ENCODE data around the gene SLC22A2. TPM values are rescaled to one million over a fixed set of nuclear protein-coding genes. Genes with fewer than 3 reads are reported as not detected.

Gene SLC22A2
- total and polyA plus RNA-seq, 2 experiments from 2014 or later = 0.43 to 0.57 TPM

- TF ChIP-seq EZH2phosphoT487 (IDR thresholded peaks at IDR 0.05; ENCODE audit: low read depth, severe bottlenecking, unreplicated experiment) (no peak), EZH2 (IDR thresholded peaks at IDR 0.05; ENCODE audit: borderline replicate concordance) (no peak)
- TF ChIP-seq, protein P1, sequence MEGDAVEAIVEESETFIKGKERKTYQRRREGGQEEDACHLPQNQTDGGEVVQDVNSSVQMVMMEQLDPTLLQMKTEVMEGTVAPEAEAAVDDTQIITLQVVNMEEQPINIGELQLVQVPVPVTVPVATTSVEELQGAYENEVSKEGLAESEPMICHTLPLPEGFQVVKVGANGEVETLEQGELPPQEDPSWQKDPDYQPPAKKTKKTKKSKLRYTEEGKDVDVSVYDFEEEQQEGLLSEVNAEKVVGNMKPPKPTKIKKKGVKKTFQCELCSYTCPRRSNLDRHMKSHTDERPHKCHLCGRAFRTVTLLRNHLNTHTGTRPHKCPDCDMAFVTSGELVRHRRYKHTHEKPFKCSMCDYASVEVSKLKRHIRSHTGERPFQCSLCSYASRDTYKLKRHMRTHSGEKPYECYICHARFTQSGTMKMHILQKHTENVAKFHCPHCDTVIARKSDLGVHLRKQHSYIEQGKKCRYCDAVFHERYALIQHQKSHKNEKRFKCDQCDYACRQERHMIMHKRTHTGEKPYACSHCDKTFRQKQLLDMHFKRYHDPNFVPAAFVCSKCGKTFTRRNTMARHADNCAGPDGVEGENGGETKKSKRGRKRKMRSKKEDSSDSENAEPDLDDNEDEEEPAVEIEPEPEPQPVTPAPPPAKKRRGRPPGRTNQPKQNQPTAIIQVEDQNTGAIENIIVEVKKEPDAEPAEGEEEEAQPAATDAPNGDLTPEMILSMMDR (IDR thresholded peaks at IDR 0.05; ENCODE audit: poor library complexity) = no peak
- no peaks in the 10 kb centered on the region for H3K27me3 ChIP-seq
Measured at GRCh38 chr6:160203953-160204352, 54.7 kb downstream of the SLC22A2 start.

DNA sequence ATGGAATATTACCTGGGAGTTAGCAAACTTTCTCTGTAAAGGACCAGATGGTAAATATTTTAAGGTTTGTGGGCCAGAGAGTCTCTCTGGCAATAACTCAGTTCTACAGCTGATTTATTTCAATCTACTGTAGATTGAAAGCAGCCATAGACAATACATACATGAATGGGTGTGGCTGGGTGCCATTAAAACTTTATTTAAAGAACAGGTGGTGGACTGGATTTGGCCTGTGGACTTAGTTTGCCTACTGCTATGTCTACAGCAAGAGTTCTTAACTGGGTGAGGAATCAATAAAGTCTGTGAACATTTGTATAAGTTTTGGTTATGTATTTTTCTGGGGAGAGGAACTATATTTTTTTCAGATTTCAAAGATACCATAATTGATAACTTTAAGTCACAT lies 55.1 kb downstream of the SLC22A2 start:
- no peaks in the 10 kb centered on the region for H3K27me3 ChIP-seq
- H3K27ac ChIP-seq = no peak overlapping the region
- H3K79me2 ChIP-seq = no peaks in the 10 kb centered on the region
- H3K9me3 ChIP-seq (ENCODE audit: low read depth) = no peaks in the 10 kb centered on the region
- TF ChIP-seq EZH2phosphoT487 (IDR thresholded peaks at IDR 0.05; ENCODE audit: low read depth, severe bottlenecking, unreplicated experiment) = no peak
- TF ChIP-seq EZH2 (IDR thresholded peaks at IDR 0.05; ENCODE audit: borderline replicate concordance) = no peak
- TF ChIP-seq, protein P1 (IDR thresholded peaks at IDR 0.05; ENCODE audit: poor library complexity) = no peak
- no peaks in the 10 kb centered on the region for H4K20me1 ChIP-seq (ENCODE audit: insufficient read depth, poor library complexity, severe bottlenecking)
- no peaks in the 10 kb centered on the region for H3K36me3 ChIP-seq (replicated peaks; ENCODE audit: insufficient read depth, low read depth)
- H3K4me1 ChIP-seq (ENCODE audit: insufficient read depth) = peaks cover 4% of the 10 kb centered on the region
- no peak overlapping the region for H2AFZ ChIP-seq
- no peak overlapping the region for H3K4me3 ChIP-seq
- H3K4me2 ChIP-seq = no peak overlapping the region
- H3K9me2 ChIP-seq (replicated peaks; ENCODE audit: insufficient read depth) = no peaks in the 10 kb centered on the region
- no peak for DNase-seq (ENCODE audit: low spot score)

More at GRCh38 chr6:160203953-160204352, 54.7 kb downstream of the SLC22A2 start:
- Histone ChIP-seq H3K9me2 (replicated peaks; ENCODE audit: insufficient read depth) (no peaks in the 10 kb centered on the region), H3K4me2 (no peak overlapping the region), H3K4me3 (no peak overlapping the region), H3K4me1 (ENCODE audit: insufficient read depth) (peaks cover 2% of the 10 kb centered on the region), H3K9me3 (ENCODE audit: low read depth) (no peaks in the 10 kb centered on the region), H3K79me2 (no peaks in the 10 kb centered on the region), H3K27ac (no peak overlapping the region), H3K36me3 (replicated peaks; ENCODE audit: insufficient read depth, low read depth) (no peaks in the 10 kb centered on the region), H4K20me1 (ENCODE audit: insufficient read depth, poor library complexity, severe bottlenecking) (no peaks in the 10 kb centered on the region), H2AFZ (no peak overlapping the region)
- DNase-seq (ENCODE audit: low spot score) = no peak
- WGBS (ENCODE audit: low lambda C conversion rate, missing lambda C conversion rate) = 91% methylated on average over 2 of the region's 2 CpGs

- no peak overlapping the region for H3K27ac ChIP-seq
- 85% methylated on average over 3 of the region's 3 CpGs for WGBS (ENCODE audit: low lambda C conversion rate, missing lambda C conversion rate)
- no peak overlapping the region for H3K4me3 ChIP-seq
- no peaks in the 10 kb centered on the region for H3K9me3 ChIP-seq (ENCODE audit: low read depth)
- TF ChIP-seq EZH2 (IDR thresholded peaks at IDR 0.05; ENCODE audit: borderline replicate concordance) (no peak), EZH2phosphoT487 (IDR thresholded peaks at IDR 0.05; ENCODE audit: low read depth, severe bottlenecking, unreplicated experiment) (no peak)
- TF ChIP-seq, protein P1 (IDR thresholded peaks at IDR 0.05; ENCODE audit: poor library complexity) = no peak
- H3K27me3 ChIP-seq = no peaks in the 10 kb centered on the region
- DNase-seq (ENCODE audit: low spot score) = no peak
- no peak overlapping the region for H2AFZ ChIP-seq
- no peak overlapping the region for H3K4me2 ChIP-seq
- H3K4me1 ChIP-seq (ENCODE audit: insufficient read depth) = peaks cover 4% of the 10 kb centered on the region
- no peaks in the 10 kb centered on the region for H3K9me2 ChIP-seq (replicated peaks; ENCODE audit: insufficient read depth)
- no peaks in the 10 kb centered on the region for H4K20me1 ChIP-seq (ENCODE audit: insufficient read depth, poor library complexity, severe bottlenecking)
- no peaks in the 10 kb centered on the region for H3K79me2 ChIP-seq
- H3K36me3 ChIP-seq (replicated peaks; ENCODE audit: insufficient read depth, low read depth) = no peaks in the 10 kb centered on the region
Measured at GRCh38 chr6:160203076-160203475, 55.5 kb downstream of the SLC22A2 start.

GRCh38 chr6:160202411-160202810 lies 56.2 kb downstream of the SLC22A2 start:
- Histone ChIP-seq H3K9me3 (ENCODE audit: low read depth) (no peaks in the 10 kb centered on the region), H3K4me2 (no peak overlapping the region), H3K27ac (no peak overlapping the region), H3K4me3 (no peak overlapping the region), H3K4me1 (ENCODE audit: insufficient read depth) (peaks cover 4% of the 10 kb centered on the region), H2AFZ (no peak overlapping the region), H3K79me2 (no peaks in the 10 kb centered on the region), H3K36me3 (replicated peaks; ENCODE audit: insufficient read depth, low read depth) (no peaks in the 10 kb centered on the region), H3K9me2 (replicated peaks; ENCODE audit: insufficient read depth) (no peaks in the 10 kb centered on the region), H4K20me1 (ENCODE audit: insufficient read depth, poor library complexity, severe bottlenecking) (no peaks in the 10 kb centered on the region), H3K27me3 (no peaks in the 10 kb centered on the region)
- no peak for TF ChIP-seq EZH2phosphoT487 (IDR thresholded peaks at IDR 0.05; ENCODE audit: low read depth, severe bottlenecking, unreplicated experiment)
- TF ChIP-seq, protein P1 (IDR thresholded peaks at IDR 0.05; ENCODE audit: poor library complexity) = no peak
- TF ChIP-seq EZH2 (IDR thresholded peaks at IDR 0.05; ENCODE audit: borderline replicate concordance) = no peak
- DNase-seq (ENCODE audit: low spot score) = no peak
- 50% methylated on average over 2 of the region's 2 CpGs for WGBS (ENCODE audit: low lambda C conversion rate, missing lambda C conversion rate)

Data from hepatocyte (in vitro differentiated cells).